GM19468 (cell line): ENCODE measurements around the gene PRPF40B.

Source experiments
- ATAC-seq: cut with Tn5 transposase; IDR thresholded peaks from one replicate; pipeline ENCODE4 v1.9.1; 2021; ENCODE audit warnings: mild to moderate bottlenecking, moderate library complexity, moderate number of reproducible peaks; ENCODE audit not compliant: unreplicated experiment; ENCODE audit errors: extremely low read depth

PRPF40B gene

GRCh38 chr12:49635036-49635435 is 11.7 kb downstream of the PRPF40B start:
- no peak for ATAC-seq

- ATAC-seq = no peak
Measured at GRCh38 chr12:49635656-49636055, 12.3 kb downstream of the PRPF40B start.

- no peak for ATAC-seq
Measured at GRCh38 chr12:49636574-49636973, 13.2 kb downstream of the PRPF40B start.

GRCh38 chr12:49636979-49637755 is 13.8 kb downstream of the PRPF40B start:
- ATAC-seq = no peak

GRCh38 chr12:49641748-49642369 is 18.5 kb downstream of the PRPF40B start:
- ATAC-seq = no peak

GRCh38 chr12:49642370-49642802 is 19.0 kb downstream of the PRPF40B start:
- ATAC-seq = no peak

GRCh38 chr12:49643135-49643534 is 19.8 kb downstream of the PRPF40B start:
- ATAC-seq = no peak

- ATAC-seq = no peak
Measured at GRCh38 chr12:49643961-49644619, 20.7 kb downstream of the PRPF40B start.

- no peak for ATAC-seq
Measured at GRCh38 chr12:49644620-49644994, 21.2 kb downstream of the PRPF40B start.

- no peak for ATAC-seq
Measured at GRCh38 chr12:49645146-49646039, 22.0 kb downstream of the PRPF40B start.

GRCh38 chr12:49646331-49646830 is 23.0 kb downstream of the PRPF40B start:
- no peak for ATAC-seq

- ATAC-seq = no peak
Measured at GRCh38 chr12:49646871-49647654, 23.7 kb downstream of the PRPF40B start.

- ATAC-seq = no peak
Measured at GRCh38 chr12:49647827-49648711, 24.7 kb downstream of the PRPF40B start.

- ATAC-seq = no peak
Measured at GRCh38 chr12:49648712-49649003, 25.3 kb downstream of the PRPF40B start.

- no peak for ATAC-seq
Measured at GRCh38 chr12:49649445-49649844, 26.1 kb downstream of the PRPF40B start.

- ATAC-seq = no peak
Measured at GRCh38 chr12:49649892-49650291, 26.5 kb downstream of the PRPF40B start.

- ATAC-seq = no peak
Measured at GRCh38 chr12:49651855-49652254, 28.5 kb downstream of the PRPF40B start.

GRCh38 chr12:49652921-49653520 is 29.7 kb downstream of the PRPF40B start:
- no peak for ATAC-seq
